ENCODE results near the gene DTYMK. TPM values are rescaled to one million over a fixed set of nuclear protein-coding genes. Genes with fewer than 3 reads are reported as not detected.

DTYMK gene
- total and polyA plus RNA-seq, 10 of the 15 experiments (the other 5 are each of a cell fraction or from before 2014, with no cell fraction given), result 7.0 to 220 (median 59.3) TPM

DNA sequence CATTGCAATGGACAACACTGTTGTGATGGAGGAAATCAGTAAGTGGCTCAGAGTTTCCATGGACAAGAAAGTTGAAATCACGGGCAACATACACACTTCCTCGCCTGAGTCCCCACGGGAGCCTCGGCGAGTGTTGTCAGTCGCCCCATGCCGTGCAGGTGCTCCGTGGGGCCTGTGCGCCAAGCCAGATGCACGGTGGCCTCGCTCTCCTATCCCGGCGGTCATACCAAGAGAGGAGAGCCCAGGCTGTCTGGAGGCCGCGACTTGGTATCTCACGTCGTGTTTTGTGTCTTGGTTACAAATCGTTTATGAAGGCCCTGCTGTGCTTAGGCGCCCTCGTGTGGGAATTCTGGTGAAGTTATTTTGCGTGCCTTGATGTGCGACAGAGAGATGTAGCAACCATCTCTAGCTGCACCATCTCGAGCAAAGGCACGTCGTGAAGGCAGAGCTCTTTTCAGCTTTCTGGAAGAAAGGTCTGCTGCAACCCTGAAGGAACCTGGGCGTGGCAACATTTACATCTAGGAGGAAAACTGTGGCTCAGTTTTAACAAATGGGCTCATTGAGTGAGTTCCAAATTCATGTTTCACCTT, 27.4 kb downstream of the DTYMK start (continued):
- TF ChIP-seq, protein P1, sequence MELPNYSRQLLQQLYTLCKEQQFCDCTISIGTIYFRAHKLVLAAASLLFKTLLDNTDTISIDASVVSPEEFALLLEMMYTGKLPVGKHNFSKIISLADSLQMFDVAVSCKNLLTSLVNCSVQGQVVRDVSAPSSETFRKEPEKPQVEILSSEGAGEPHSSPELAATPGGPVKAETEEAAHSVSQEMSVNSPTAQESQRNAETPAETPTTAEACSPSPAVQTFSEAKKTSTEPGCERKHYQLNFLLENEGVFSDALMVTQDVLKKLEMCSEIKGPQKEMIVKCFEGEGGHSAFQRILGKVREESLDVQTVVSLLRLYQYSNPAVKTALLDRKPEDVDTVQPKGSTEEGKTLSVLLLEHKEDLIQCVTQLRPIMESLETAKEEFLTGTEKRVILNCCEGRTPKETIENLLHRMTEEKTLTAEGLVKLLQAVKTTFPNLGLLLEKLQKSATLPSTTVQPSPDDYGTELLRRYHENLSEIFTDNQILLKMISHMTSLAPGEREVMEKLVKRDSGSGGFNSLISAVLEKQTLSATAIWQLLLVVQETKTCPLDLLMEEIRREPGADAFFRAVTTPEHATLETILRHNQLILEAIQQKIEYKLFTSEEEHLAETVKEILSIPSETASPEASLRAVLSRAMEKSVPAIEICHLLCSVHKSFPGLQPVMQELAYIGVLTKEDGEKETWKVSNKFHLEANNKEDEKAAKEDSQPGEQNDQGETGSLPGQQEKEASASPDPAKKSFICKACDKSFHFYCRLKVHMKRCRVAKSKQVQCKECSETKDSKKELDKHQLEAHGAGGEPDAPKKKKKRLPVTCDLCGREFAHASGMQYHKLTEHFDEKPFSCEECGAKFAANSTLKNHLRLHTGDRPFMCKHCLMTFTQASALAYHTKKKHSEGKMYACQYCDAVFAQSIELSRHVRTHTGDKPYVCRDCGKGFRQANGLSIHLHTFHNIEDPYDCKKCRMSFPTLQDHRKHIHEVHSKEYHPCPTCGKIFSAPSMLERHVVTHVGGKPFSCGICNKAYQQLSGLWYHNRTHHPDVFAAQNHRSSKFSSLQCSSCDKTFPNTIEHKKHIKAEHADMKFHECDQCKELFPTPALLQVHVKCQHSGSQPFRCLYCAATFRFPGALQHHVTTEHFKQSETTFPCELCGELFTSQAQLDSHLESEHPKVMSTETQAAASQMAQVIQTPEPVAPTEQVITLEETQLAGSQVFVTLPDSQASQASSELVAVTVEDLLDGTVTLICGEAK (IDR thresholded peaks at IDR 0.05; ENCODE audit: borderline replicate concordance), result no peak
- TF ChIP-seq DPF2 (IDR thresholded peaks at IDR 0.05) (no peak), MYB (IDR thresholded peaks at IDR 0.05; ENCODE audit: borderline replicate concordance, low read depth, low read length) (no peak), ZNF24 (IDR thresholded peaks at IDR 0.05) (no peak)
- TF ChIP-seq, protein P2, sequence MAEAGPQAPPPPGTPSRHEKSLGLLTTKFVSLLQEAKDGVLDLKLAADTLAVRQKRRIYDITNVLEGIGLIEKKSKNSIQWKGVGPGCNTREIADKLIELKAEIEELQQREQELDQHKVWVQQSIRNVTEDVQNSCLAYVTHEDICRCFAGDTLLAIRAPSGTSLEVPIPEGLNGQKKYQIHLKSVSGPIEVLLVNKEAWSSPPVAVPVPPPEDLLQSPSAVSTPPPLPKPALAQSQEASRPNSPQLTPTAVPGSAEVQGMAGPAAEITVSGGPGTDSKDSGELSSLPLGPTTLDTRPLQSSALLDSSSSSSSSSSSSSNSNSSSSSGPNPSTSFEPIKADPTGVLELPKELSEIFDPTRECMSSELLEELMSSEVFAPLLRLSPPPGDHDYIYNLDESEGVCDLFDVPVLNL (IDR thresholded peaks at IDR 0.05; ENCODE audit: low read depth, low read length), result no peak

DNA sequence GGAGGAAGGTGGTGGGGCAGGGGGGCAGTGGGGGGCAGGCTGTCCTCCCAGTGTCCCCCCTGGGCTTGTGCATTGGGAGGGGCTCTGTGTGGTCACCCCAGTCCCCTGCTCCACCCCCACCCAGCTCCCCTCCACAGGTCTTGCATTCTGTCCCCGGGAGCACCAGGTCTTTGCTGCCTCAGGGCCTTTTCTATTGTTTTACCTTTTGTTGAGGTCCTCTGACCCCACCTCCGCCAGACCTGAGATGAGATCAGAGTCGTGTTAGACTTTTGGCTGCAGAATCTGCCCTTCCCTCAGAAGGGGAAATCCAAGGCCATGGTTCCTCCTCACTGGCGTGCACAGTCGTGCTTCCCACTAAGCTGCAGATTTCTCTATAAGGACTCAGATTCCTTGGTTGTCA, 28.3 kb downstream of the DTYMK start:
- BruUV-seq (replicated peaks), result no TSS peak
- no peak for DNase-seq (ENCODE audit: low read depth, low spot score)
- Histone ChIP-seq H4K20me1 (ENCODE audit: control insufficient read depth, insufficient read depth) (no peaks in the 10 kb centered on the region), H3K4me2 (ENCODE audit: control insufficient read depth, insufficient read depth) (no peak overlapping the region), H3K27ac (ENCODE audit: control insufficient read depth, insufficient read depth) (no peak overlapping the region), H3K9me3 (replicated peaks; ENCODE audit: control insufficient read depth, insufficient read depth, low read length) (no peaks in the 10 kb centered on the region), H3K4me1 (ENCODE audit: control insufficient read depth, insufficient read depth, low read length) (no peaks in the 10 kb centered on the region), H3K9ac (ENCODE audit: control insufficient read depth, insufficient read depth, low read length) (no peak overlapping the region), H3K27me3 (replicated peaks in 1 of 2; ENCODE audit: control insufficient read depth in 2 of 2, insufficient read depth in 2 of 2, low read length in 1 of 2) (no peaks in the 10 kb centered on the region), H3K36me3 (ENCODE audit: control insufficient read depth in 2 of 2, insufficient read depth in 2 of 2, low read length in 1 of 2) (peaks cover 12 to 32% of the 10 kb centered on the region in 2 experiments; a peak in 3 of 4 replicates), H2AFZ (ENCODE audit: control insufficient read depth, low read depth, low read length) (no peak overlapping the region), H3K79me2 (ENCODE audit: control insufficient read depth, insufficient read depth, low read length) (no peaks in the 10 kb centered on the region), H3K4me3 (no peak overlapping the region)
- SMC1A ChIA-PET (ENCODE audit: uncharacterized antibody, unreplicated experiment), result interaction anchor here (1.5 to 2.2 kb wide), 2 partner anchors 12 to 16 kb away, joined by 3 to 6 read pairs; no protein-coding TSS in a partner anchor
- ATAC-seq, result no peak
- RAD21 ChIA-PET (ENCODE audit: unreplicated experiment), result interaction anchor here (0.6 kb wide), 1 partner anchor 12 kb away, joined by 3 read pairs; no protein-coding TSS in a partner anchor
- CTCF ChIA-PET, result interaction anchor here (1.3 to 2.1 kb wide), 3 partner anchors 220 to 570 kb away, joined by 3 to 7 read pairs (median 5); no protein-coding TSS in a partner anchor
- POLR2A ChIA-PET, result no interaction called here
- WGBS (ENCODE audit: insufficient coverage, insufficient replicate concordance, low lambda C conversion rate, missing lambda C conversion rate), result 71% methylated on average over 5 of the region's 5 CpGs
- intact Hi-C loops (cut with micrococcal nuclease; ENCODE audit: unreplicated experiment) (no loop called here), in situ Hi-C loops (cut with MboI) (loop anchor here (10.0 kb wide), 1 partner anchor 803 kb away; no protein-coding TSS in a partner anchor)
- no peak for FAIRE-seq
- TF ChIP-seq YBX1 (IDR thresholded peaks at IDR 0.05) (no peak), SMARCA5 (IDR thresholded peaks at IDR 0.05) (no peak), STAT1 (conservative IDR thresholded peaks at IDR 0.05) (no peak), CBX3 (IDR thresholded peaks at IDR 0.05; ENCODE audit: borderline replicate concordance, low read depth) (no peak), NFYA (IDR thresholded peaks at IDR 0.05; ENCODE audit: borderline replicate concordance, low read depth, low read length) (no peak), KLF5 (IDR thresholded peaks at IDR 0.05; ENCODE audit: partially characterized antibody) (no peak), ZNF384 (IDR thresholded peaks at IDR 0.05; ENCODE audit: borderline replicate concordance, low read depth, low read length) (no peak), FOXM1 (IDR thresholded peaks at IDR 0.05; ENCODE audit: low read depth, low read length) (no peak), POLR2AphosphoS5 (IDR thresholded peaks at IDR 0.05; ENCODE audit: low read length) (no peak)
- TF ChIP-seq, protein P3, sequence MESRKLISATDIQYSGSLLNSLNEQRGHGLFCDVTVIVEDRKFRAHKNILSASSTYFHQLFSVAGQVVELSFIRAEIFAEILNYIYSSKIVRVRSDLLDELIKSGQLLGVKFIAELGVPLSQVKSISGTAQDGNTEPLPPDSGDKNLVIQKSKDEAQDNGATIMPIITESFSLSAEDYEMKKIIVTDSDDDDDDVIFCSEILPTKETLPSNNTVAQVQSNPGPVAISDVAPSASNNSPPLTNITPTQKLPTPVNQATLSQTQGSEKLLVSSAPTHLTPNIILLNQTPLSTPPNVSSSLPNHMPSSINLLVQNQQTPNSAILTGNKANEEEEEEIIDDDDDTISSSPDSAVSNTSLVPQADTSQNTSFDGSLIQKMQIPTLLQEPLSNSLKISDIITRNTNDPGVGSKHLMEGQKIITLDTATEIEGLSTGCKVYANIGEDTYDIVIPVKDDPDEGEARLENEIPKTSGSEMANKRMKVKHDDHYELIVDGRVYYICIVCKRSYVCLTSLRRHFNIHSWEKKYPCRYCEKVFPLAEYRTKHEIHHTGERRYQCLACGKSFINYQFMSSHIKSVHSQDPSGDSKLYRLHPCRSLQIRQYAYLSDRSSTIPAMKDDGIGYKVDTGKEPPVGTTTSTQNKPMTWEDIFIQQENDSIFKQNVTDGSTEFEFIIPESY (IDR thresholded peaks at IDR 0.05), result no peak

Data from GM12878 (cell line).